GM23338 (cell line): ENCODE data around the gene MED13L. TPM values are rescaled to one million over a fixed set of nuclear protein-coding genes. Genes with fewer than 3 reads are reported as not detected.

Experiments
- ATAC-seq: fragments of 200-7000 bp; cut with Tn5 transposase; 3 replicates; pipeline ENCODE4 v1.9.1; 2020
- DNase-seq: peaks from one replicate; pipeline ENCODE4 v3.0.0-alpha.2; 2015; ENCODE audit warnings: low spot score
- H2AFZ ChIP-seq: fragments of 200-600 bp; sonication (generic); 2 replicates; pipeline ENCODE4 v1.8.0; 2016; ENCODE audit warnings: antibody characterized with exemption, mild to moderate bottlenecking, moderate library complexity
- H3F3A ChIP-seq: fragments of 200-600 bp; sonication (generic); replicated peaks from 2 replicates; pipeline ENCODE4 v1.8.0; 2017; ENCODE audit warnings: antibody characterized with exemption, mixed run types, low read depth
- H3K27ac ChIP-seq: fragments of 200-600 bp; sonication (generic); 2 replicates; pipeline ENCODE4 v1.6.1; 2016; ENCODE audit warnings: low read depth
- H3K27me3 ChIP-seq: fragments of 200-600 bp; sonication (generic); 2 replicates; pipeline ENCODE4 v1.8.0; 2016; ENCODE audit warnings: mild to moderate bottlenecking, mixed run types, moderate library complexity; ENCODE audit not compliant: insufficient read depth
- H3K36me3 ChIP-seq: fragments of 200-600 bp; sonication (generic); 2 replicates; pipeline ENCODE4 v1.8.0; 2016; ENCODE audit warnings: mild to moderate bottlenecking; ENCODE audit not compliant: insufficient read depth
- H3K4me1 ChIP-seq: fragments of 200-600 bp; sonication (generic); 2 replicates; pipeline ENCODE4 v1.8.0; 2016; ENCODE audit warnings: mild to moderate bottlenecking, moderate library complexity; ENCODE audit not compliant: insufficient read depth
- H3K4me2 ChIP-seq: fragments of 200-600 bp; sonication (generic); 2 replicates; pipeline ENCODE4 v1.7.1; 2017; ENCODE audit warnings: mixed run types
- H3K4me3 ChIP-seq: fragments of 200-600 bp; sonication (generic); 2 replicates; pipeline ENCODE4 v1.6.1; 2016; ENCODE audit warnings: mixed run types
- H3K79me2 ChIP-seq: fragments of 200-600 bp; sonication (generic); replicated peaks from 2 replicates; pipeline ENCODE4 v1.8.0; 2017; ENCODE audit warnings: mild to moderate bottlenecking; ENCODE audit not compliant: insufficient read depth
- H3K9me2 ChIP-seq: fragments of 200-600 bp; sonication (generic); 2 replicates; pipeline ENCODE4 v1.8.0; 2017; ENCODE audit not compliant: insufficient read depth
- H4K20me1 ChIP-seq: fragments of 200-600 bp; sonication (generic); replicated peaks from 2 replicates; pipeline ENCODE4 v1.8.0; 2017; ENCODE audit warnings: mild to moderate bottlenecking; ENCODE audit not compliant: insufficient read depth
- H3K27ac Mint-ChIP-seq: 2 replicates; pipeline ENCODE4 v1.8.0; 2020; ENCODE audit warnings: inconsistent platforms, mild to moderate bottlenecking, moderate library complexity, mixed read lengths
- H3K27me3 Mint-ChIP-seq: 3 replicates; pipeline ENCODE4 v1.8.0; 2022; ENCODE audit warnings: low read depth, mild to moderate bottlenecking, moderate library complexity, mixed read lengths, inconsistent platforms; ENCODE audit not compliant: insufficient read depth, poor library complexity
- H3K36me3 Mint-ChIP-seq: 3 replicates; pipeline ENCODE4 v1.8.0; 2021; ENCODE audit warnings: low read depth, mild to moderate bottlenecking, inconsistent platforms, moderate library complexity, mixed read lengths
- H3K4me1 Mint-ChIP-seq: 3 replicates; pipeline ENCODE4 v1.8.0; 2020; ENCODE audit warnings: mild to moderate bottlenecking, inconsistent platforms, mixed read lengths
- H3K4me3 Mint-ChIP-seq: 3 replicates; pipeline ENCODE4 v1.8.0; 2021; ENCODE audit warnings: moderate library complexity, mild to moderate bottlenecking, inconsistent platforms, mixed read lengths
- H3K9me3 Mint-ChIP-seq: 3 replicates; pipeline ENCODE4 v1.8.0; 2020; ENCODE audit warnings: moderate library complexity, mild to moderate bottlenecking, inconsistent platforms, mixed read lengths
- CREB1 ChIP-seq: fragments of 250-450 bp; sonication (Bioruptor Pico); IDR thresholded peaks from 2 replicates; pipeline ENCODE4 v1.5.0; 2020; ENCODE audit warnings: low read depth, mild to moderate bottlenecking, moderate library complexity
- EZH2phosphoT487 ChIP-seq: fragments of 200-600 bp; sonication (generic); IDR thresholded peaks from one replicate; pipeline ENCODE4 v1.8.1; 2018; ENCODE audit warnings: antibody characterized with exemption; ENCODE audit not compliant: unreplicated experiment
- JUNB ChIP-seq: IDR thresholded peaks from one replicate; pipeline ENCODE4 v1.6.1; 2016; ENCODE audit warnings: antibody characterized with exemption; ENCODE audit not compliant: unreplicated experiment
- NANOG ChIP-seq: IDR thresholded peaks from 2 replicates; pipeline ENCODE4 v1.6.1; 2016; ENCODE audit warnings: antibody characterized with exemption, borderline replicate concordance
- POLR2AphosphoS5 ChIP-seq: IDR thresholded peaks from 2 replicates; pipeline ENCODE4 v1.6.1; 2016; ENCODE audit warnings: antibody characterized with exemption, low read depth
- STAT1 ChIP-seq: IDR thresholded peaks from one replicate; pipeline ENCODE4 v1.6.1; 2016; ENCODE audit warnings: antibody characterized with exemption; ENCODE audit not compliant: unreplicated experiment
- ZNF331 ChIP-seq: fragments of 250-450 bp; sonication (Bioruptor Pico); IDR thresholded peaks from 2 replicates; pipeline ENCODE4 v1.5.0; 2020; ENCODE audit warnings: low read depth, mild to moderate bottlenecking, moderate library complexity
- polyA plus RNA-seq: library from polyadenylated mRNA; unstranded; fragments of >200 nt; fragmentation: Nextera tagmentation; extraction: Ambion mirVana; gene quantifications from 2 replicates; pipeline ENCODE4 v1.2.1, GENCODE V29; 2016
- total RNA-seq: library from RNA; depleted of rRNA; stranded (reverse); fragments of >200 nt; shearing (Covaris generic); gene quantifications from 2 replicates; pipeline ENCODE4 v1.2.3, GENCODE V29; 2014
- TF ChIP-seq, protein P1 (sequence below), 2 experiments: fragments of 200-600 bp in 1 of 2; sonication (generic) in 1 of 2; conservative IDR thresholded peaks; 2 replicates each; pipeline versions ENCODE4 v1.5.1 to v1.6.1; 2016 to 2017; ENCODE audit warnings: antibody characterized with exemption in 2 of 2, low read depth in 2 of 2, mild to moderate bottlenecking in 2 of 2, moderate library complexity in 1 of 2
- TF ChIP-seq, protein P2 (sequence below): IDR thresholded peaks from one replicate; pipeline ENCODE4 v1.6.1; 2018; ENCODE audit warnings: antibody characterized with exemption; ENCODE audit not compliant: unreplicated experiment

The MED13L gene
- total and polyA plus RNA-seq, 2 experiments from 2014 or later = 20.9 to 73.6 TPM

DNA sequence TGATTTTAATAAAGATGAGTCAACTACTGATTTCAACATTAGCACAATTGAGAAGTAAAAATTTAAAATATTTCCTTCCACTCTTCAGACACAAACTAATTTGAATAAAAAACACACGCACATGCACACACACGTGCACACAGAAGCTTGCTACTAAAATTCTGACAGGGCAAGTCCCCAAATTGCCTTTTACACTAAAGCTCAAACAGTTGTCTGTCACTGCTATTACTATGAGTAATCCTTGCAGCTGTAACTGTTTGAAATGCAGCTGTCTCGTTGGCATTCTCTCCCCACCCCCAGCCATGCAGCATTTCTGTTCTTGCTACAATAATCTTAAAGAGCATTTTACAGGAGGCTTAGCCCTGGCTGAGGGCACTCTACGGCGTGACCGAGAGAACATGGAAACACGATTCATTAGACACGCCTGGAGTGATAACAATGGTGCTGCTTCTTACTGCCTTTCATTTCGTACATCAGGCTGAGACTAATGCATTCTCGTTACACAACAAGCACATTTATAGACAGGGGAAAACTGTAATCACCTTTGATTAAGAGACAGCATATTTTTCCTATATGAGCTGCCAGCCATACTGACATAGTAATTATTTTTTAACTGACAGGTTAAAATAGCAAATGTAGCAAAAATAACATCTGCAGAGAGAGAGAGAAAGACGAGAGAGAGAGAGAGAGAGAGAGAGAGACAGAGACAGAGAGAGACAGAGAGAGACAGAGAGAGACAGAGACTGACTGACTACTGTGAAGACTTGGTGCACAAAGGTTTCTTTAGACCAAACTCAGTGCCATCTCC, 153.8 kb downstream of the MED13L start (continued):
- TF ChIP-seq, protein P1, sequence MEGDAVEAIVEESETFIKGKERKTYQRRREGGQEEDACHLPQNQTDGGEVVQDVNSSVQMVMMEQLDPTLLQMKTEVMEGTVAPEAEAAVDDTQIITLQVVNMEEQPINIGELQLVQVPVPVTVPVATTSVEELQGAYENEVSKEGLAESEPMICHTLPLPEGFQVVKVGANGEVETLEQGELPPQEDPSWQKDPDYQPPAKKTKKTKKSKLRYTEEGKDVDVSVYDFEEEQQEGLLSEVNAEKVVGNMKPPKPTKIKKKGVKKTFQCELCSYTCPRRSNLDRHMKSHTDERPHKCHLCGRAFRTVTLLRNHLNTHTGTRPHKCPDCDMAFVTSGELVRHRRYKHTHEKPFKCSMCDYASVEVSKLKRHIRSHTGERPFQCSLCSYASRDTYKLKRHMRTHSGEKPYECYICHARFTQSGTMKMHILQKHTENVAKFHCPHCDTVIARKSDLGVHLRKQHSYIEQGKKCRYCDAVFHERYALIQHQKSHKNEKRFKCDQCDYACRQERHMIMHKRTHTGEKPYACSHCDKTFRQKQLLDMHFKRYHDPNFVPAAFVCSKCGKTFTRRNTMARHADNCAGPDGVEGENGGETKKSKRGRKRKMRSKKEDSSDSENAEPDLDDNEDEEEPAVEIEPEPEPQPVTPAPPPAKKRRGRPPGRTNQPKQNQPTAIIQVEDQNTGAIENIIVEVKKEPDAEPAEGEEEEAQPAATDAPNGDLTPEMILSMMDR (conservative IDR thresholded peaks at IDR 0.05; ENCODE audit: low read depth in 2 of 2) = no peak
- TF ChIP-seq STAT1 (no peak), POLR2AphosphoS5 (no peak)
- TF ChIP-seq, protein P2, sequence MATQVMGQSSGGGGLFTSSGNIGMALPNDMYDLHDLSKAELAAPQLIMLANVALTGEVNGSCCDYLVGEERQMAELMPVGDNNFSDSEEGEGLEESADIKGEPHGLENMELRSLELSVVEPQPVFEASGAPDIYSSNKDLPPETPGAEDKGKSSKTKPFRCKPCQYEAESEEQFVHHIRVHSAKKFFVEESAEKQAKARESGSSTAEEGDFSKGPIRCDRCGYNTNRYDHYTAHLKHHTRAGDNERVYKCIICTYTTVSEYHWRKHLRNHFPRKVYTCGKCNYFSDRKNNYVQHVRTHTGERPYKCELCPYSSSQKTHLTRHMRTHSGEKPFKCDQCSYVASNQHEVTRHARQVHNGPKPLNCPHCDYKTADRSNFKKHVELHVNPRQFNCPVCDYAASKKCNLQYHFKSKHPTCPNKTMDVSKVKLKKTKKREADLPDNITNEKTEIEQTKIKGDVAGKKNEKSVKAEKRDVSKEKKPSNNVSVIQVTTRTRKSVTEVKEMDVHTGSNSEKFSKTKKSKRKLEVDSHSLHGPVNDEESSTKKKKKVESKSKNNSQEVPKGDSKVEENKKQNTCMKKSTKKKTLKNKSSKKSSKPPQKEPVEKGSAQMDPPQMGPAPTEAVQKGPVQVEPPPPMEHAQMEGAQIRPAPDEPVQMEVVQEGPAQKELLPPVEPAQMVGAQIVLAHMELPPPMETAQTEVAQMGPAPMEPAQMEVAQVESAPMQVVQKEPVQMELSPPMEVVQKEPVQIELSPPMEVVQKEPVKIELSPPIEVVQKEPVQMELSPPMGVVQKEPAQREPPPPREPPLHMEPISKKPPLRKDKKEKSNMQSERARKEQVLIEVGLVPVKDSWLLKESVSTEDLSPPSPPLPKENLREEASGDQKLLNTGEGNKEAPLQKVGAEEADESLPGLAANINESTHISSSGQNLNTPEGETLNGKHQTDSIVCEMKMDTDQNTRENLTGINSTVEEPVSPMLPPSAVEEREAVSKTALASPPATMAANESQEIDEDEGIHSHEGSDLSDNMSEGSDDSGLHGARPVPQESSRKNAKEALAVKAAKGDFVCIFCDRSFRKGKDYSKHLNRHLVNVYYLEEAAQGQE = no peak

DNA sequence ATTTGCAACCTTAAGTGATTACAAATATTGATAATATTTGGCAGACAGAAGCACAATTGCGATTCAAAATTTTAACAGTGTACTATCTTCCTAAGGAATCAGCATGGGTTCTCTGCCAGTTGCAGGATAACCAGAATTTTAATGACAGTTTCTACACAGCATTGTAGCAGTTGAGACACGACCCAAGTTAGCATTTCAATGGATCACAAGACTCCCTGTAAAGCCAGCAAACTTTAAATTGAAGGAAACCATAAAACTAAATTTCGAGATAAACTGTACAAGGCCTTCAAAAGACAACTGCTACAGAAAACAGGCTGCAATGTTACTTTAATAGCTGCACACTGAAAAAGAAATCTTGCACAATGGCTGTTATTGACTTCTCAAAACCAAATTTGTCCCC, 154.9 kb downstream of the MED13L start:
- Mint-ChIP-seq H3K36me3 (no peaks in the 10 kb centered on the region), H3K27me3 (no peaks in the 10 kb centered on the region), H3K4me1 (peaks cover 63% of the 10 kb centered on the region), H3K27ac (no peak overlapping the region), H3K4me3 (peak overlapping the region; percentile 30; the same call in 2 of the 3 replicates), H3K9me3 (no peaks in the 10 kb centered on the region)
- Histone ChIP-seq H3K27me3 (no peaks in the 10 kb centered on the region), H3K79me2 (peaks cover 93% of the 10 kb centered on the region), H3K4me2 (peak overlapping the region; percentile 48), H3K4me3 (no peak overlapping the region), H3K36me3 (no peaks in the 10 kb centered on the region), H3F3A (no peaks in the 10 kb centered on the region), H4K20me1 (peaks cover 20% of the 10 kb centered on the region), H3K4me1 (peaks cover 51% of the 10 kb centered on the region), H3K9me2 (no peaks in the 10 kb centered on the region), H3K27ac (no peak overlapping the region), H2AFZ (no peak overlapping the region)
- DNase-seq = no peak
- ATAC-seq = no peak
- TF ChIP-seq EZH2phosphoT487 (no peak), NANOG (no peak), JUNB (no peak), CREB1 (no peak), ZNF331 (CRISPR knock-in tag) (no peak), STAT1 (no peak)
- TF ChIP-seq, protein P1 (conservative IDR thresholded peaks at IDR 0.05; ENCODE audit: low read depth in 2 of 2) = no peak
- TF ChIP-seq, protein P2 = no peak
